GM23338 (cell line): ENCODE data around the gene TMEM127.
"Not testable (repeated sequence)": the region's sequence is repeated elsewhere in the genome, so short reads cannot be mapped to it uniquely, and the experiment has no call there.

ENCODE experiments used
- CREB1 ChIP-seq: fragments of 250-450 bp; sonication (Bioruptor Pico); IDR thresholded peaks from 2 replicates; pipeline ENCODE4 v1.5.0; 2020; ENCODE audit warnings: low read depth, mild to moderate bottlenecking, moderate library complexity
- CTCF ChIP-seq, 2 experiments: fragments of 200-600 bp in 1 of 2; sonication (generic) in 1 of 2; conservative IDR thresholded peaks; 2 replicates each; pipeline versions ENCODE4 v1.5.1 to v1.6.1; 2016 to 2017; ENCODE audit warnings: antibody characterized with exemption in 2 of 2, low read depth in 2 of 2, mild to moderate bottlenecking in 2 of 2, moderate library complexity in 1 of 2
- ETS1 ChIP-seq: IDR thresholded peaks from 2 replicates; pipeline ENCODE4 v1.6.1; 2016; ENCODE audit warnings: antibody characterized with exemption
- EZH2 ChIP-seq: fragments of 200-600 bp; sonication (generic); IDR thresholded peaks from one replicate; pipeline ENCODE4 v1.8.0; 2017; ENCODE audit warnings: antibody characterized with exemption, mild to moderate bottlenecking, low read depth; ENCODE audit not compliant: unreplicated experiment
- EZH2phosphoT487 ChIP-seq: fragments of 200-600 bp; sonication (generic); IDR thresholded peaks from one replicate; pipeline ENCODE4 v1.8.1; 2018; ENCODE audit warnings: antibody characterized with exemption; ENCODE audit not compliant: unreplicated experiment
- JUNB ChIP-seq: IDR thresholded peaks from one replicate; pipeline ENCODE4 v1.6.1; 2016; ENCODE audit warnings: antibody characterized with exemption; ENCODE audit not compliant: unreplicated experiment
- NANOG ChIP-seq: IDR thresholded peaks from 2 replicates; pipeline ENCODE4 v1.6.1; 2016; ENCODE audit warnings: antibody characterized with exemption, borderline replicate concordance
- POLR2AphosphoS5 ChIP-seq: IDR thresholded peaks from 2 replicates; pipeline ENCODE4 v1.6.1; 2016; ENCODE audit warnings: antibody characterized with exemption, low read depth
- REST ChIP-seq: IDR thresholded peaks from one replicate; pipeline ENCODE4 v1.6.1; 2018; ENCODE audit warnings: antibody characterized with exemption; ENCODE audit not compliant: unreplicated experiment
- STAT1 ChIP-seq: IDR thresholded peaks from one replicate; pipeline ENCODE4 v1.6.1; 2016; ENCODE audit warnings: antibody characterized with exemption; ENCODE audit not compliant: unreplicated experiment
- ZNF114 ChIP-seq: fragments of 250-450 bp; sonication (Bioruptor Pico); IDR thresholded peaks from 2 replicates; pipeline ENCODE4 v1.5.0; 2020; ENCODE audit warnings: mild to moderate bottlenecking, moderate library complexity
- ZNF331 ChIP-seq: fragments of 250-450 bp; sonication (Bioruptor Pico); IDR thresholded peaks from 2 replicates; pipeline ENCODE4 v1.5.0; 2020; ENCODE audit warnings: low read depth, mild to moderate bottlenecking, moderate library complexity
- ZNF462 ChIP-seq: fragments of 250-450 bp; sonication (Bioruptor Pico); IDR thresholded peaks from 2 replicates; pipeline ENCODE4 v1.5.0; 2020; ENCODE audit warnings: mild to moderate bottlenecking, moderate library complexity

- TF ChIP-seq POLR2AphosphoS5; CTCF (conservative IDR thresholded peaks at IDR 0.05; ENCODE audit: low read depth in 2 of 2); JUNB; STAT1; EZH2phosphoT487; EZH2; REST; CREB1 (CRISPR knock-in tag); ZNF114; ETS1; ZNF331 (CRISPR knock-in tag); NANOG; ZNF462 (CRISPR knock-in tag): not testable (repeated sequence)
Observed at GRCh38 chr2:96219959-96220358, 45.8 kb downstream of the TMEM127 start.
